Measurements from ENCODE around the gene LRMDA. TPM values are rescaled to one million over a fixed set of nuclear protein-coding genes. Genes with fewer than 3 reads are reported as not detected.
A peak's percentile ranks its signal among the peaks of the same experiment; 100 is the strongest.

LRMDA gene
- total and polyA plus RNA-seq, 2 of the 13 experiments (the other 11 are each of a cell fraction or from before 2014, with no cell fraction given): 13.4 to 22.0 TPM

DNA sequence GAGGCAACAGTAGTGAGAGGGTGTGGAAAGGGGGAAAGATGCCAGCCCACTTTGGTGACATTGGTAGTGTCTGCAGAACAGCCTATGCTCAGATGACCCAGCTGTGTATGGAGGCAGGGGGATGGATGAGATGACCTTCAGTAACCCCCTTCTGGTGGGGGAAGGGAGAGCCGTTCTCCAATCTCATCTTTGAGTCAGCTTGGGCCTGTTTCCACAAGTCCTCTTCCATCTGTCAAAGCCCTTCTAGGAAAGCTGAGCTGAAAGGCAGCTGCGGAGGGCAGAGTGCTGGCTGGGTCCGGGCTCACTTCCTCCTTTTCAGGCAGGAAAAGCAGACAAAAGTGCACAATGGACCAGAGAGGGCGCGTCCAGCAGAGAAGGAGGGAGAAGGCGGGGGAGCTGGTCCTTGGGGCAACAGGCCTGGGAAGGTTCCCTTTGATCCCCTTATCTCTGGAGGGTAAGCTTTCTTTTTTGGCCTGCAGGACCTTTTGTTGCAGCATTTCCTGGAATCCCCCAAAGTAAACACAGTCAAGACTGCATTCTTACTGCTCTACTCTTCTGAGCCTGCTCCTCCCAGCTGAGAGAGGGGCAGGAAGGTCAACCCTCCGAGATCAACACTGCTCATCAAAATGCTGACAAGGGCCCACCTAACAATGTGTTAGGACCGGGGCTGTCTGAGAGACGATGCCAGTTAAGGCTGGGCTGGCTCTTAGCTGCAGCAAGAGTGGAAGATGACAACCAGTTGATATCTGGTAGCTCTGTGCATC, 1.2 kb upstream of the LRMDA start (continued):
- TF ChIP-seq, protein P1, sequence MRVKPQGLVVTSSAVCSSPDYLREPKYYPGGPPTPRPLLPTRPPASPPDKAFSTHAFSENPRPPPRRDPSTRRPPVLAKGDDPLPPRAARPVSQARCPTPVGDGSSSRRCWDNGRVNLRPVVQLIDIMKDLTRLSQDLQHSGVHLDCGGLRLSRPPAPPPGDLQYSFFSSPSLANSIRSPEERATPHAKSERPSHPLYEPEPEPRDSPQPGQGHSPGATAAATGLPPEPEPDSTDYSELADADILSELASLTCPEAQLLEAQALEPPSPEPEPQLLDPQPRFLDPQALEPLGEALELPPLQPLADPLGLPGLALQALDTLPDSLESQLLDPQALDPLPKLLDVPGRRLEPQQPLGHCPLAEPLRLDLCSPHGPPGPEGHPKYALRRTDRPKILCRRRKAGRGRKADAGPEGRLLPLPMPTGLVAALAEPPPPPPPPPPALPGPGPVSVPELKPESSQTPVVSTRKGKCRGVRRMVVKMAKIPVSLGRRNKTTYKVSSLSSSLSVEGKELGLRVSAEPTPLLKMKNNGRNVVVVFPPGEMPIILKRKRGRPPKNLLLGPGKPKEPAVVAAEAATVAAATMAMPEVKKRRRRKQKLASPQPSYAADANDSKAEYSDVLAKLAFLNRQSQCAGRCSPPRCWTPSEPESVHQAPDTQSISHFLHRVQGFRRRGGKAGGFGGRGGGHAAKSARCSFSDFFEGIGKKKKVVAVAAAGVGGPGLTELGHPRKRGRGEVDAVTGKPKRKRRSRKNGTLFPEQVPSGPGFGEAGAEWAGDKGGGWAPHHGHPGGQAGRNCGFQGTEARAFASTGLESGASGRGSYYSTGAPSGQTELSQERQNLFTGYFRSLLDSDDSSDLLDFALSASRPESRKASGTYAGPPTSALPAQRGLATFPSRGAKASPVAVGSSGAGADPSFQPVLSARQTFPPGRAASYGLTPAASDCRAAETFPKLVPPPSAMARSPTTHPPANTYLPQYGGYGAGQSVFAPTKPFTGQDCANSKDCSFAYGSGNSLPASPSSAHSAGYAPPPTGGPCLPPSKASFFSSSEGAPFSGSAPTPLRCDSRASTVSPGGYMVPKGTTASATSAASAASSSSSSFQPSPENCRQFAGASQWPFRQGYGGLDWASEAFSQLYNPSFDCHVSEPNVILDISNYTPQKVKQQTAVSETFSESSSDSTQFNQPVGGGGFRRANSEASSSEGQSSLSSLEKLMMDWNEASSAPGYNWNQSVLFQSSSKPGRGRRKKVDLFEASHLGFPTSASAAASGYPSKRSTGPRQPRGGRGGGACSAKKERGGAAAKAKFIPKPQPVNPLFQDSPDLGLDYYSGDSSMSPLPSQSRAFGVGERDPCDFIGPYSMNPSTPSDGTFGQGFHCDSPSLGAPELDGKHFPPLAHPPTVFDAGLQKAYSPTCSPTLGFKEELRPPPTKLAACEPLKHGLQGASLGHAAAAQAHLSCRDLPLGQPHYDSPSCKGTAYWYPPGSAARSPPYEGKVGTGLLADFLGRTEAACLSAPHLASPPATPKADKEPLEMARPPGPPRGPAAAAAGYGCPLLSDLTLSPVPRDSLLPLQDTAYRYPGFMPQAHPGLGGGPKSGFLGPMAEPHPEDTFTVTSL (CRISPR knock-in tag; IDR thresholded peaks at IDR 0.05; ENCODE audit: borderline replicate concordance): 0 out of 2 replicates have a peak, but pooled peaks have one; percentile 14
- no peak for TF ChIP-seq U2AF2 (IDR thresholded peaks at IDR 0.05; ENCODE audit: low read depth, low read length)
- peak; percentile 73; the same call in 1 of the 2 replicates for TF ChIP-seq ZNF205 (CRISPR knock-in tag; IDR thresholded peaks at IDR 0.05)
- TF ChIP-seq SMARCC2 (IDR thresholded peaks at IDR 0.05): no peak
- TF ChIP-seq SMAD3 (CRISPR knock-in tag; IDR thresholded peaks at IDR 0.05): 0 out of 2 replicates have a peak, but pooled peaks have one; percentile 21
- TF ChIP-seq ZNF737 (CRISPR knock-in tag; IDR thresholded peaks at IDR 0.05; ENCODE audit: borderline replicate concordance): no peak
- TF ChIP-seq ZSCAN29 (CRISPR knock-in tag; conservative IDR thresholded peaks at IDR 0.05): peak; percentile 86; the same call in 1 of the 2 replicates
- 0 out of 2 replicates have a peak, but pooled peaks have one; percentile 63 for TF ChIP-seq ZNF772 (CRISPR knock-in tag; IDR thresholded peaks at IDR 0.05)
- TF ChIP-seq DNMT1 (CRISPR knock-in tag; IDR thresholded peaks at IDR 0.05): no peak
- TF ChIP-seq, protein P2, sequence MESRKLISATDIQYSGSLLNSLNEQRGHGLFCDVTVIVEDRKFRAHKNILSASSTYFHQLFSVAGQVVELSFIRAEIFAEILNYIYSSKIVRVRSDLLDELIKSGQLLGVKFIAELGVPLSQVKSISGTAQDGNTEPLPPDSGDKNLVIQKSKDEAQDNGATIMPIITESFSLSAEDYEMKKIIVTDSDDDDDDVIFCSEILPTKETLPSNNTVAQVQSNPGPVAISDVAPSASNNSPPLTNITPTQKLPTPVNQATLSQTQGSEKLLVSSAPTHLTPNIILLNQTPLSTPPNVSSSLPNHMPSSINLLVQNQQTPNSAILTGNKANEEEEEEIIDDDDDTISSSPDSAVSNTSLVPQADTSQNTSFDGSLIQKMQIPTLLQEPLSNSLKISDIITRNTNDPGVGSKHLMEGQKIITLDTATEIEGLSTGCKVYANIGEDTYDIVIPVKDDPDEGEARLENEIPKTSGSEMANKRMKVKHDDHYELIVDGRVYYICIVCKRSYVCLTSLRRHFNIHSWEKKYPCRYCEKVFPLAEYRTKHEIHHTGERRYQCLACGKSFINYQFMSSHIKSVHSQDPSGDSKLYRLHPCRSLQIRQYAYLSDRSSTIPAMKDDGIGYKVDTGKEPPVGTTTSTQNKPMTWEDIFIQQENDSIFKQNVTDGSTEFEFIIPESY (CRISPR knock-in tag; IDR thresholded peaks at IDR 0.05): 0 out of 2 replicates have a peak, but pooled peaks have one; percentile 10
- no peak for TF ChIP-seq NFE2 (CRISPR knock-in tag; IDR thresholded peaks at IDR 0.05)
- TF ChIP-seq ZBTB38 (CRISPR knock-in tag; IDR thresholded peaks at IDR 0.05): 0 out of 2 replicates have a peak, but pooled peaks have one; percentile 44
- TF ChIP-seq, protein P3, sequence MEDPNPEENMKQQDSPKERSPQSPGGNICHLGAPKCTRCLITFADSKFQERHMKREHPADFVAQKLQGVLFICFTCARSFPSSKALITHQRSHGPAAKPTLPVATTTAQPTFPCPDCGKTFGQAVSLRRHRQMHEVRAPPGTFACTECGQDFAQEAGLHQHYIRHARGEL (CRISPR knock-in tag; IDR thresholded peaks at IDR 0.05): no peak
- TF ChIP-seq, protein P4, sequence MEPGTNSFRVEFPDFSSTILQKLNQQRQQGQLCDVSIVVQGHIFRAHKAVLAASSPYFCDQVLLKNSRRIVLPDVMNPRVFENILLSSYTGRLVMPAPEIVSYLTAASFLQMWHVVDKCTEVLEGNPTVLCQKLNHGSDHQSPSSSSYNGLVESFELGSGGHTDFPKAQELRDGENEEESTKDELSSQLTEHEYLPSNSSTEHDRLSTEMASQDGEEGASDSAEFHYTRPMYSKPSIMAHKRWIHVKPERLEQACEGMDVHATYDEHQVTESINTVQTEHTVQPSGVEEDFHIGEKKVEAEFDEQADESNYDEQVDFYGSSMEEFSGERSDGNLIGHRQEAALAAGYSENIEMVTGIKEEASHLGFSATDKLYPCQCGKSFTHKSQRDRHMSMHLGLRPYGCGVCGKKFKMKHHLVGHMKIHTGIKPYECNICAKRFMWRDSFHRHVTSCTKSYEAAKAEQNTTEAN (CRISPR knock-in tag; conservative IDR thresholded peaks at IDR 0.05): peak; percentile 73; the same call in 1 of the 2 replicates
- no peak for TF ChIP-seq NCOA5 (CRISPR knock-in tag; IDR thresholded peaks at IDR 0.05)
- peak; percentile 60; the same call in 1 of the 2 replicates for TF ChIP-seq ZNF264 (CRISPR knock-in tag; IDR thresholded peaks at IDR 0.05)
- peak; percentile 57 for TF ChIP-seq POLR2G (IDR thresholded peaks at IDR 0.05; ENCODE audit: low read depth, low read length)
- no peak for TF ChIP-seq CENPT (CRISPR knock-in tag; IDR thresholded peaks at IDR 0.05; ENCODE audit: low read depth)
- TF ChIP-seq MATR3 (CRISPR knock-in tag; IDR thresholded peaks at IDR 0.05): no peak
- TF ChIP-seq ZNF703 (CRISPR knock-in tag; IDR thresholded peaks at IDR 0.05; ENCODE audit: borderline replicate concordance): peak; percentile 66
- no peak for TF ChIP-seq ZKSCAN8 (CRISPR knock-in tag; IDR thresholded peaks at IDR 0.05; ENCODE audit: borderline replicate concordance)

All from HepG2 (cell line).